BLaER1 treated with 17β-estradiol and CSF1 and Interleukin-3, amounts not matched to agents 10 nM and 100 nM (cell line): Measurements from ENCODE around the gene EIF2S2.

ENCODE experiments used
- H3K27ac ChIP-seq, 11 experiments: shearing (Covaris generic); formaldehyde crosslinking; 2 replicates each; pipeline ENCODE4 v1.8.1; 2022
- H3K27me3 ChIP-seq, 11 experiments: shearing (Covaris generic); formaldehyde crosslinking; 2 replicates each; pipeline ENCODE4 v1.8.1; 2022
- H3K36me3 ChIP-seq, 11 experiments: shearing (Covaris generic); formaldehyde crosslinking; 2 replicates each; pipeline ENCODE4 v1.8.1; 2022
- H3K4me1 ChIP-seq, 10 experiments: shearing (Covaris generic); formaldehyde crosslinking; 2 replicates each; pipeline ENCODE4 v1.8.1; 2022
- H3K4me2 ChIP-seq, 11 experiments: shearing (Covaris generic); formaldehyde crosslinking; 2 replicates each; pipeline ENCODE4 v1.8.1; 2022
- H3K4me3 ChIP-seq, 10 experiments: shearing (Covaris generic); formaldehyde crosslinking; 2 replicates each; pipeline ENCODE4 v1.8.1; 2022
- H3K9ac ChIP-seq, 11 experiments: shearing (Covaris generic); formaldehyde crosslinking; 2 replicates each; pipeline ENCODE4 v1.8.1; 2022
- H3K9me3 ChIP-seq, 11 experiments: shearing (Covaris generic); formaldehyde crosslinking; replicated peaks in 1 of 11; 2 replicates each; pipeline ENCODE4 v1.8.1; 2022
- H4K20me1 ChIP-seq, 11 experiments: shearing (Covaris generic); formaldehyde crosslinking; 2 replicates each; pipeline ENCODE4 v1.8.1; 2022
- Cebpa-rat ChIP-seq, 11 experiments: shearing (Covaris generic); IDR thresholded peaks; 2 replicates each; pipeline ENCODE4 v1.8.1; 2022

EIF2S2 gene

GRCh38 chr20:34040300-34040995 lies 71.6 kb downstream of the EIF2S2 start:
- TF ChIP-seq Cebpa-rat (IDR thresholded peaks at IDR 0.05) = no peak
- Histone ChIP-seq H3K4me3 (no peak overlapping the region), H3K4me1 (peaks cover 4 to 39% (median 26%) of the 10 kb centered on the region in 10 experiments; a peak in 17 of 20 replicates), H3K27me3 (no peaks in the 10 kb centered on the region), H3K4me2 (peak overlapping the region in 2 of 11 experiments; percentile 3 to 10; a peak in 1 of 22 replicates), H4K20me1 (peaks cover 94 to 100% (median 100%) of the 10 kb centered on the region in 11 experiments), H3K9me3 (no peaks in the 10 kb centered on the region), H3K9ac (no peak overlapping the region), H3K27ac (no peak overlapping the region), H3K36me3 (peaks cover 45 to 99% (median 81%) of the 10 kb centered on the region in 11 experiments)
